ENCODE data around the gene ATG4C.
"Not testable (repeated sequence)": the region's sequence is repeated elsewhere in the genome, so short reads cannot be mapped to it uniquely, and the experiment has no call there.

The ATG4C gene

DNA sequence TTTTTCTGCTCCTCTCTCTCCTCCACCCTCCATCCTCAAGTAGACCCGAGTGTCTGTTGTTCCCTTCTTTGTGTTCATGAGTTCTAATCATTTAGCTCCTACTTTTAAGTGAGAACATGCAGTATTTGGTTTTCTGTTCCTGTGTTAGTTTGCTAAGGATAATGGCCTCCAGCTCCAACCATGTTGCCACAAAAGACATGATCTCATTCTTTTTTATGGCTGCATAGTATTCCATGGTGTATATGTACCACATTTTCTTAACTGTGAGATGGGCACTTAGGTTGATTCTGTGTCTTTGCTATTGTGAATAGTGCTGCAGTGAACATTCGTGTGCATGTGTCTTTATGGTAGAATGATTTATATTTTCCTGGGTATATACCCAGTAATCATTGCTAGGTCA lies 43.9 kb downstream of the ATG4C start:
- not testable (repeated sequence) for H3K9ac ChIP-seq (ENCODE audit: low read length); H3K27ac ChIP-seq (ENCODE audit: low read depth, low read length); H3K4me3 ChIP-seq (ENCODE audit: low read depth in 1 of 2, low read length in 2 of 2); H3K36me3 ChIP-seq (ENCODE audit: insufficient read depth, low read length); H3K4me1 ChIP-seq (ENCODE audit: insufficient read depth, low read length); H3K9me3 ChIP-seq (ENCODE audit: low read length); H3K27me3 ChIP-seq (ENCODE audit: control insufficient read depth in 1 of 2, insufficient read depth in 2 of 2, low read length in 2 of 2)

DNA sequence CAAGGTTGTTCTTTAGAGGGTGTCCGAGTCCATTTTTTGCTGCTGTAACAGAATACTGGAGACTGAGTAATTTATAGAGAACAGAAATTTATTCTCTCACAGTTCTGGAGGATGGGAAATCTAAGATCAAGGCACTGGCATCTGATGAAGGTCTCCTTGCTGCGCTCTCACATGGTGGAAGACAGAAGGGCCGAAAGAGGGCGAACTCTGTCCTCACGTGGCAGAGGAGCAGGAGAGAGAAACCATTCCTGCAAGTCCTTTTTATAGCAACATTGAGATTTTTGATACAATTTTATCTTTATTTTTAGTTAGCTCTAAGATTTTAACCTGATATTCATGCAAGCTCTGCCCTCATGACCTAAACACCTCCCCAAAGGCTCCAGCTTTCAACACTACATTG lies 48.3 kb downstream of the ATG4C start:
- H3K4me3 ChIP-seq (ENCODE audit: low read depth in 1 of 2, low read length in 2 of 2) = no peak overlapping the region
- no peaks in the 10 kb centered on the region for H3K9me3 ChIP-seq (ENCODE audit: low read length)
- no peaks in the 10 kb centered on the region for H3K36me3 ChIP-seq (ENCODE audit: insufficient read depth, low read length)
- H3K4me1 ChIP-seq (ENCODE audit: insufficient read depth, low read length) = no peaks in the 10 kb centered on the region
- no peak overlapping the region for H3K9ac ChIP-seq (ENCODE audit: low read length)
- no peaks in the 10 kb centered on the region for H3K27me3 ChIP-seq (ENCODE audit: control insufficient read depth in 1 of 2, insufficient read depth in 2 of 2, low read length in 2 of 2)
- H3K27ac ChIP-seq (ENCODE audit: low read depth, low read length) = no peak overlapping the region

DNA sequence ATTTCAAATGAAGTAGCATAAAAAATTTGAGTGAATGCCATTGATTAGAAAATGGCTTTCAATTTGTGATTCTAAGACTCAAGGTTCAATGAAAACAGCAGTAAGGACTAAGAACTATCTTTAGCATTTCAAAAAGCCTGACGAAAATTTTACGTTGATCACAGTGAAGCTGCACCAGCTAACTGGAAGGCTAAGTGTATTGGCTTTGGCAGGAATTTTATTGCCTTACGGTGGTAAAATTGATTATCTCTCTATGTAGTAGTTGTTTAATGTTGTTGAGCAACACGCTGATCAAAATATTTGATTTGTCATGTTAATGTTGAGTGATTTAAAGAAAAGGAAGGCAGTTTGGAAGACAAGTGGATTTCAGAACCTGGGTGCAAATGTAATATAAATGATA lies 49.6 kb downstream of the ATG4C start:
- Histone ChIP-seq H3K9me3 (ENCODE audit: low read length) (no peaks in the 10 kb centered on the region), H3K4me3 (ENCODE audit: low read depth in 1 of 2, low read length in 2 of 2) (no peak overlapping the region)

DNA sequence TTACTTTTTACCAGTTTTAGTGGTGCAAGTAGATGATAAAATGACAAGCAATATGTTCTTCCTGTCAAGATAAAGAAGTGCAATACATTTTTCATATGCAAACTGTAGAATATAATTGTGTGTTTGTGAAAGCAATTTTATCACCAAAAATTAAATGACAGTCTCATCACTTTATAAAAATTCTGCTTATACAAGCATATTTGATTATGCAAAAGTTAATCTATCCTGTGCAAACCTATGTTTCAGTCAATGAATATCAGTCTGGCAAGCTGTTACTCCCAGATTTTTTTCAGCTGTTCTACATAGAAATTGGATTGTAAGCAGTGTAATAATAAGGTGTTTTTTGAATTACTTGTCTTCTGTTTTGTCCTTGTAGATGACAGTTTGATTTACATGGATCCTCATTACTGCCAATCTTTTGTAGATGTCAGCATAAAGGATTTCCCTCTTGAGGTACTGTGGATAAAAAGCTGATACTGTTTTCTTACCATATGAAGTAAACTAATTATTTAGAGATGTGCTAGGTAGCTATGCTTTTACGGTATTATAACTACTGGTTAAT lies 50.5 kb downstream of the ATG4C start:
- Histone ChIP-seq H3K36me3 (ENCODE audit: insufficient read depth, low read length) (no peaks in the 10 kb centered on the region), H3K9me3 (ENCODE audit: low read length) (no peaks in the 10 kb centered on the region), H3K27ac (ENCODE audit: low read depth, low read length) (no peak overlapping the region), H3K4me1 (ENCODE audit: insufficient read depth, low read length) (no peaks in the 10 kb centered on the region), H3K27me3 (ENCODE audit: control insufficient read depth in 1 of 2, insufficient read depth in 2 of 2, low read length in 2 of 2) (no peaks in the 10 kb centered on the region), H3K9ac (ENCODE audit: low read length) (no peak overlapping the region), H3K4me3 (ENCODE audit: low read depth in 1 of 2, low read length in 2 of 2) (no peak overlapping the region)

More for the DNA sequence above, 49.6 kb downstream of the ATG4C start:
- Histone ChIP-seq H3K36me3 (ENCODE audit: insufficient read depth, low read length) (no peaks in the 10 kb centered on the region), H3K9ac (ENCODE audit: low read length) (no peak overlapping the region), H3K27ac (ENCODE audit: low read depth, low read length) (no peak overlapping the region), H3K4me1 (ENCODE audit: insufficient read depth, low read length) (no peaks in the 10 kb centered on the region), H3K27me3 (ENCODE audit: control insufficient read depth in 1 of 2, insufficient read depth in 2 of 2, low read length in 2 of 2) (no peaks in the 10 kb centered on the region)

GRCh38 chr1:62836856-62837540 lies 53.1 kb downstream of the ATG4C start:
- H3K4me3 ChIP-seq (ENCODE audit: low read depth in 1 of 2, low read length in 2 of 2) = no peak overlapping the region
- no peaks in the 10 kb centered on the region for H3K27me3 ChIP-seq (ENCODE audit: control insufficient read depth in 1 of 2, insufficient read depth in 2 of 2, low read length in 2 of 2)
- no peak overlapping the region for H3K9ac ChIP-seq (ENCODE audit: low read length)
- H3K4me1 ChIP-seq (ENCODE audit: insufficient read depth, low read length) = no peaks in the 10 kb centered on the region
- H3K27ac ChIP-seq (ENCODE audit: low read depth, low read length) = no peak overlapping the region
- H3K36me3 ChIP-seq (ENCODE audit: insufficient read depth, low read length) = no peaks in the 10 kb centered on the region
- H3K9me3 ChIP-seq (ENCODE audit: low read length) = no peaks in the 10 kb centered on the region

- H3K27me3 ChIP-seq (ENCODE audit: control insufficient read depth in 1 of 2, insufficient read depth in 2 of 2, low read length in 2 of 2) = no peaks in the 10 kb centered on the region
- no peaks in the 10 kb centered on the region for H3K4me1 ChIP-seq (ENCODE audit: insufficient read depth, low read length)
- H3K9me3 ChIP-seq (ENCODE audit: low read length) = no peaks in the 10 kb centered on the region
- no peaks in the 10 kb centered on the region for H3K36me3 ChIP-seq (ENCODE audit: insufficient read depth, low read length)
- no peak overlapping the region for H3K4me3 ChIP-seq (ENCODE audit: low read depth in 1 of 2, low read length in 2 of 2)
- no peak overlapping the region for H3K27ac ChIP-seq (ENCODE audit: low read depth, low read length)
- H3K9ac ChIP-seq (ENCODE audit: low read length) = no peak overlapping the region
Observed at GRCh38 chr1:62840555-62840954, 56.6 kb downstream of the ATG4C start.

- Histone ChIP-seq H3K4me3 (ENCODE audit: low read depth in 1 of 2, low read length in 2 of 2) (no peak overlapping the region), H3K27ac (ENCODE audit: low read depth, low read length) (no peak overlapping the region), H3K36me3 (ENCODE audit: insufficient read depth, low read length) (no peaks in the 10 kb centered on the region), H3K4me1 (ENCODE audit: insufficient read depth, low read length) (no peaks in the 10 kb centered on the region), H3K9ac (ENCODE audit: low read length) (no peak overlapping the region), H3K27me3 (ENCODE audit: control insufficient read depth in 1 of 2, insufficient read depth in 2 of 2, low read length in 2 of 2) (no peaks in the 10 kb centered on the region), H3K9me3 (ENCODE audit: low read length) (no peaks in the 10 kb centered on the region)
Observed at GRCh38 chr1:62841587-62842169, 57.7 kb downstream of the ATG4C start.

DNA sequence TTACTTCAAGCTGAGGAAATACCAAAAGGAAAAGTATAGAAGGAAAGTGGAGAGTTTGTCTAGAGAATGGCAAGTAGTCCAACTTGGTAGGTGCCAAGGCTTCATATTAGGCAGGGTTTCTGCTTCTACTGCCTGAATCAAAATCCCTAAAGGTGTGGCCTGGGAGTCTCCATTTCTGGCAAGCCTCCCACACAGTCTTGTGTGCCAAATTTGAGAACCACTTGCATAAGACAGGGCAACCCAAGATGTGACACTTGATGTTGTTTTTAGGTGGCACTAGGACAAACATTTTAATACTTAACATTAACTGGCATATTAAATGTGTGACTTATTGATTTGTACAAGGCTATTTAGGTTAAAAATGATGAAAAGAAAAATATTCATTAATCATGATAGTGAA lies 60.1 kb downstream of the ATG4C start:
- Histone ChIP-seq H3K27ac (ENCODE audit: low read depth, low read length) (no peak overlapping the region), H3K4me3 (ENCODE audit: low read depth in 1 of 2, low read length in 2 of 2) (no peak overlapping the region), H3K4me1 (ENCODE audit: insufficient read depth, low read length) (no peaks in the 10 kb centered on the region), H3K9ac (ENCODE audit: low read length) (no peak overlapping the region), H3K9me3 (ENCODE audit: low read length) (no peaks in the 10 kb centered on the region), H3K27me3 (ENCODE audit: control insufficient read depth in 1 of 2, insufficient read depth in 2 of 2, low read length in 2 of 2) (no peaks in the 10 kb centered on the region), H3K36me3 (ENCODE audit: insufficient read depth, low read length) (no peaks in the 10 kb centered on the region)

GRCh38 chr1:62849031-62849430 lies 65.1 kb downstream of the ATG4C start:
- Histone ChIP-seq H3K27ac (ENCODE audit: low read depth, low read length) (no peak overlapping the region), H3K27me3 (ENCODE audit: control insufficient read depth in 1 of 2, insufficient read depth in 2 of 2, low read length in 2 of 2) (no peaks in the 10 kb centered on the region), H3K9me3 (ENCODE audit: low read length) (no peaks in the 10 kb centered on the region), H3K4me3 (ENCODE audit: low read depth in 1 of 2, low read length in 2 of 2) (no peak overlapping the region), H3K9ac (ENCODE audit: low read length) (no peak overlapping the region), H3K4me1 (ENCODE audit: insufficient read depth, low read length) (no peaks in the 10 kb centered on the region), H3K36me3 (ENCODE audit: insufficient read depth, low read length) (peaks cover 5% of the 10 kb centered on the region)

DNA sequence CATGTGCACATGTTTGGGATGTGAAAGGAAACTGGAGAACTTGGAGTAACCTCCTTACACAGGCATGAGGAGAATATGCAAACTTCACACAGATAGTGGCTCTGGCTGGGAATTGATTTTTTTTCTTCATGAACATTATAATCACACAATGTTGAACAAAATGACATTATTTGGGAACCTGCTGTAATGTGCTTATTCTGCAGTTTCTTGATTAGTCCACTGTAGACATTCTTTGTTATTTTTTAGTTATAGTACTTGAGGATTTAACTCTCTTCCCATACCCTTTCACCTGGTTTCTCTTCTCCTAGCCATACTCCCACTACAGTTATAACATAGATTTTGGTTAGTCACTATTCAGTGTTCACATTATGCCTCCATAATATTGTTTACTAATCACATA lies 68.3 kb downstream of the ATG4C start:
- Histone ChIP-seq H3K36me3 (ENCODE audit: insufficient read depth, low read length) (peaks cover 5% of the 10 kb centered on the region), H3K27ac (ENCODE audit: low read depth, low read length) (no peak overlapping the region), H3K27me3 (ENCODE audit: control insufficient read depth in 1 of 2, insufficient read depth in 2 of 2, low read length in 2 of 2) (no peaks in the 10 kb centered on the region), H3K9me3 (ENCODE audit: low read length) (no peaks in the 10 kb centered on the region), H3K4me3 (ENCODE audit: low read depth in 1 of 2, low read length in 2 of 2) (no peak overlapping the region), H3K4me1 (ENCODE audit: insufficient read depth, low read length) (no peaks in the 10 kb centered on the region), H3K9ac (ENCODE audit: low read length) (no peak overlapping the region)

GRCh38 chr1:62856960-62857359 lies 73.0 kb downstream of the ATG4C start:
- H3K27me3 ChIP-seq (ENCODE audit: control insufficient read depth in 1 of 2, insufficient read depth in 2 of 2, low read length in 2 of 2) = no peaks in the 10 kb centered on the region
- no peaks in the 10 kb centered on the region for H3K9me3 ChIP-seq (ENCODE audit: low read length)
- no peak overlapping the region for H3K9ac ChIP-seq (ENCODE audit: low read length)
- H3K36me3 ChIP-seq (ENCODE audit: insufficient read depth, low read length) = peaks cover 3% of the 10 kb centered on the region
- H3K4me3 ChIP-seq (ENCODE audit: low read depth in 1 of 2, low read length in 2 of 2) = no peak overlapping the region
- no peaks in the 10 kb centered on the region for H3K4me1 ChIP-seq (ENCODE audit: insufficient read depth, low read length)
- no peak overlapping the region for H3K27ac ChIP-seq (ENCODE audit: low read depth, low read length)

DNA sequence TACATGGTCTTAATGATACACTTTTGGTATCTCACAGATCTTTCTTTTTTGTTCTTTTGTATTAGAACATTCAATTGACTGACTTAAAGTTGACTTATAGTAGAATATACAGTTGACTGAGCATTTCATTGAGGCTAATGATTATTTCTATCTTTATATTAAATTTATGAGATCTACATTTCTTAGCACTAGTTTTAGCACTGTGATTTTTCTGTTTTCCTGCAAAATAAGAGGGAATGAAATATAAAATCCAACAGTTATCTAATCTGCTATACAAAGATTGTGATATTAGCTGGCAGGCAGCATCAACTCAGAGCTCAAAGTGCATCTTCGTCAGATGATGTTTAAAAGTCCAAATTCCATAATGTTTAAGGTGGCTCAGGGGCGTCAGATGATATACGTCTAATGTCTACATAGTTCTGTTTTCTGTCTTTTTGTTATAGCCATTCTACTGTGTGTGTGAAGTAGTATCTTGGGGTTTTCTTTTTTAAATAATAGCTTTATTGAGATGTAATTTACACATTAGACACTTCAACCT lies 85.4 kb downstream of the ATG4C start:
- Histone ChIP-seq H3K9ac (ENCODE audit: low read length) (no peak overlapping the region), H3K9me3 (ENCODE audit: low read length) (no peaks in the 10 kb centered on the region), H3K36me3 (ENCODE audit: insufficient read depth, low read length) (no peaks in the 10 kb centered on the region), H3K27me3 (ENCODE audit: control insufficient read depth in 1 of 2, insufficient read depth in 2 of 2, low read length in 2 of 2) (no peaks in the 10 kb centered on the region), H3K27ac (ENCODE audit: low read depth, low read length) (no peak overlapping the region), H3K4me1 (ENCODE audit: insufficient read depth, low read length) (no peaks in the 10 kb centered on the region), H3K4me3 (ENCODE audit: low read depth in 1 of 2, low read length in 2 of 2) (no peak overlapping the region)
